K562 (cell line): ENCODE data around the gene SNPH. TPM values are rescaled to one million over a fixed set of nuclear protein-coding genes. Genes with fewer than 3 reads are reported as not detected.

ENCODE experiments used
- CEBPZ ChIP-seq: fragments of 150-350 bp; IDR thresholded peaks from 2 replicates; pipeline ENCODE4 v1.6.1; 2014; ENCODE audit warnings: low read depth, mild to moderate bottlenecking, low read length, borderline replicate concordance
- DACH1 ChIP-seq: fragments of 450-650 bp; IDR thresholded peaks from 2 replicates; pipeline ENCODE4 v1.6.1; 2018; ENCODE audit not compliant: partially characterized antibody
- EGR1 ChIP-seq: fragments of 450-650 bp; conservative IDR thresholded peaks from 2 replicates; pipeline ENCODE4 v1.6.1; 2017; ENCODE audit warnings: mild to moderate bottlenecking
- FOXM1 ChIP-seq, 2 experiments: fragments of 450-650 bp in 1 of 2; sonication (generic) in 1 of 2; formaldehyde crosslinking in 1 of 2; IDR thresholded peaks; 2 replicates each; pipeline versions ENCODE4 v1.6.1 to v1.9.0; 2017 to 2022; ENCODE audit warnings: low read depth in 2 of 2, mild to moderate bottlenecking in 2 of 2, missing genetic modification reagents in 1 of 2, moderate library complexity in 1 of 2
- HMGXB4 ChIP-seq: sonication (generic); formaldehyde crosslinking; IDR thresholded peaks from 2 replicates; pipeline ENCODE4 v1.8.1; 2023; ENCODE audit warnings: mild to moderate bottlenecking, missing genetic modification reagents
- MCM7 ChIP-seq, 2 experiments: fragments of 450-650 bp; IDR thresholded peaks; 2 replicates each; pipeline ENCODE4 v1.6.1; 2016 to 2018
- PRDM10 ChIP-seq: fragments of 450-650 bp; IDR thresholded peaks from 2 replicates; pipeline ENCODE4 v1.6.1; 2018; ENCODE audit not compliant: partially characterized antibody
- TCFL5 ChIP-seq: fragments of 250-450 bp; sonication (Bioruptor Pico); conservative IDR thresholded peaks from 2 replicates; pipeline ENCODE4 v1.6.1; 2021; ENCODE audit warnings: mild to moderate bottlenecking, moderate library complexity, matching md5 sums
- YY1 ChIP-seq, 3 experiments: IDR thresholded peaks; 2 replicates each; pipeline ENCODE4 v1.6.1; 2011; ENCODE audit warnings: low read length in 2 of 3, mild to moderate bottlenecking in 2 of 3, moderate library complexity in 2 of 3, borderline replicate concordance in 1 of 3, control low read depth in 1 of 3, low read depth in 1 of 3; ENCODE audit not compliant: insufficient read depth in 3 of 3, insufficient replicate concordance in 2 of 3, control insufficient read depth in 1 of 3, insufficient read length in 1 of 3; ENCODE audit errors: extremely low read depth in 1 of 3
- ZC3H4 ChIP-seq: sonication (generic); formaldehyde crosslinking; IDR thresholded peaks from 2 replicates; pipeline ENCODE4 v1.9.0; 2021; ENCODE audit warnings: missing genetic modification reagents, borderline replicate concordance
- ZFP30 ChIP-seq: fragments of 250-450 bp; sonication (Bioruptor Pico); IDR thresholded peaks from 2 replicates; pipeline ENCODE4 v1.8.0; 2022; ENCODE audit warnings: moderate library complexity, mild to moderate bottlenecking, inconsistent platforms, borderline replicate concordance
- ZFX ChIP-seq: sonication (generic); formaldehyde crosslinking; IDR thresholded peaks from 2 replicates; pipeline ENCODE4 v1.8.0; 2022; ENCODE audit warnings: mild to moderate bottlenecking, missing genetic modification reagents, moderate library complexity
- ZKSCAN8 ChIP-seq: fragments of 200-800 bp; sonication (Bioruptor generic); IDR thresholded peaks from 2 replicates; pipeline ENCODE4 v1.6.1; 2016; ENCODE audit warnings: missing genetic modification characterization, missing compliant biosample characterization
- ZNF197 ChIP-seq: fragments of 200-800 bp; sonication (Bioruptor generic); IDR thresholded peaks from 2 replicates; pipeline ENCODE4 v1.6.1; 2016; ENCODE audit warnings: low read depth, missing genetic modification characterization, missing compliant biosample characterization
- polyA plus RNA-seq, 8 experiments: library from polyadenylated mRNA; depleted of rRNA in 4 of 8; stranded (reverse) in 5 of 8; unstranded in 3 of 8; fragments of >200 nt; fragmentation: Nextera tagmentation in 2 of 8; fragmentation: Illumina TruSeq in 1 of 8; extraction: Ambion mirVana in 2 of 8; extraction: Trizol in 1 of 8; gene quantifications; 2 replicates each; pipeline versions ENCODE4 v1.2.1 to v1.2.3, GENCODE V29; 2011 to 2014; ENCODE audit warnings: inconsistent platforms in 1 of 8, missing spikeins in 1 of 8
- total RNA-seq, 7 experiments: library from RNA; depleted of rRNA in 6 of 7; stranded (reverse); fragments of >200 nt in 6 of 7; fragmentation: Illumina TruSeq in 2 of 7; extraction: Trizol in 2 of 7; gene quantifications; 2 replicates each; pipeline versions ENCODE4 v1.2.1 to v1.2.3, GENCODE V29; 2011 to 2021; ENCODE audit warnings: low replicate concordance in 1 of 7
- TF ChIP-seq, protein P1 (sequence below): fragments of 250-450 bp; sonication (Bioruptor Pico); IDR thresholded peaks from 2 replicates; pipeline ENCODE4 v1.9.0; 2021; ENCODE audit warnings: mild to moderate bottlenecking

SNPH gene
- total and polyA plus RNA-seq, 9 of the 15 experiments (the other 6 are each of a cell fraction or from before 2014, with no cell fraction given) = 0.03 to 4.2 (median 1.4) TPM

DNA sequence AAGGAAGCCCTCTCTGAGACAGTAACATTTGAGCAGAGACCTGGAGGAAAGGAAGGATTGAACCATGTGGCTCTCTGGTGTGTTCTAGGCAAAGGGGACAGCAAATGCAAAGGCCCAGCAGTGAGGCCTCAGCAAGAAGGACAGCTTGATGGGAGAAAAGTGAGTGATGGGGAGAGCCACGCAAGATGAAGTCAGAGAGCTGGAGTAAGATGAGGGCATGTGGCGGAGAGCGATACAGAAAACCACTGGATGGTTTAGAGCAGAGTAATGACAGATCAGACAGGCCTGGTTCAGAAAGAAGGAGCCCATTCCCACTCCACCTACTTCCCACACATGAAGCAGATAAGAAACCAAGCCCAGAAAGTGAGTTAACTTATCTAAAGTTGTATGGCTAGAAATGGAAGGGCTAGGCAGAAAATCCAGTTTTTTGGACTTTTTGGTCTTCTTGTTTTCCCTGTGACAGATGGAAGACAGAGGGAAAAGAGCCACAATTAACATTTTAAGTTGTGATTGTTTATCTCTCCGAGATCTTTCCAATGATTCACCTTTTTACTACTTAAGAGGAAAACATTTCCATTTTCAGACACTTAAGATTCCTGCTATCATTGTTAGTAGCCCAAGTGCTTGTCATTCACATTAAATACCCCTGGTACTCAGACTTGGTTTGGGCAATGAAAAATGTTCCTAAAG lies 723 bp upstream of the SNPH start (continued):
- TF ChIP-seq YY1 (IDR thresholded peaks at IDR 0.05; ENCODE audit: borderline replicate concordance in 1 of 3, control insufficient read depth in 1 of 3, extremely low read depth in 1 of 3, insufficient read depth in 3 of 3, insufficient read length in 1 of 3, insufficient replicate concordance in 2 of 3, low read depth in 1 of 3, low read length in 2 of 3) = peak in 1 of 3 experiments; percentile 6
- TF ChIP-seq FOXM1 (IDR thresholded peaks at IDR 0.05; ENCODE audit: low read depth) = peak; percentile 19; the same call in 1 of the 2 replicates
- no peak for TF ChIP-seq FOXM1 (CRISPR knock-in tag; IDR thresholded peaks at IDR 0.05; ENCODE audit: low read depth)
- TF ChIP-seq MCM7 (IDR thresholded peaks at IDR 0.05) = no peak
- TF ChIP-seq ZKSCAN8 (CRISPR knock-in tag) = no peak
- TF ChIP-seq EGR1 = peak; percentile 66
- TF ChIP-seq DACH1 = no peak
- no peak for TF ChIP-seq HMGXB4 (CRISPR knock-in tag)
- TF ChIP-seq ZFX (CRISPR knock-in tag) = peak; percentile 51; the same call in 1 of the 2 replicates
- peak; percentile 75 for TF ChIP-seq PRDM10
- TF ChIP-seq, protein P1, sequence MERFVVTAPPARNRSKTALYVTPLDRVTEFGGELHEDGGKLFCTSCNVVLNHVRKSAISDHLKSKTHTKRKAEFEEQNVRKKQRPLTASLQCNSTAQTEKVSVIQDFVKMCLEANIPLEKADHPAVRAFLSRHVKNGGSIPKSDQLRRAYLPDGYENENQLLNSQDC = no peak
- no peak for TF ChIP-seq CEBPZ
- TF ChIP-seq ZFP30 (CRISPR knock-in tag) = no peak
- no peak for TF ChIP-seq TCFL5 (CRISPR knock-in tag)
- TF ChIP-seq ZNF197 = no peak
- no peak for TF ChIP-seq ZC3H4 (CRISPR knock-in tag)
